ENCODE results near the gene INSYN1. TPM values are rescaled to one million over a fixed set of nuclear protein-coding genes. Genes with fewer than 3 reads are reported as not detected.

The INSYN1 gene
- total RNA-seq, 1 experiment from 2014 or later = not detected

DNA sequence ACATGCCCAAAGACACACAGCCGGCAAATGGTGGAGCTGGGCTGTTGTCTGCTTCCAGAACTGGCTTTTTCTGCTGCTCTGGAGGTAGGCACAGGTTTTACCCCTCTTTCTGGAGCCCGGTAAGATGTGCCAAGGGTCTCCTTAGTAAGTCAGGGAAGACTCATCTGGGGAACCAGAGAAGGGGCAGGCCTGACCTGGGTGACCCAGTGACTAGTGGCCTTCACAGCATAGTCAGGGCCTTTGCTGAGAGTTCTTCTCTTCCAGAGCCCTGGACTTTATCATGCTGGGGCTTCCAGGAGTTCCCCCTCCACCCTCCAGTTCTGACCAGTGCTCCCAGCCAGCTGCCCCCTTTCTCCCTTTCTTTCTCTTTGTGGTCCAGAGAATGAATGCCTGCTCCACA, 65.8 kb downstream of the INSYN1 start:
- no peak for DNase-seq (ENCODE audit: low spot score)

DNA sequence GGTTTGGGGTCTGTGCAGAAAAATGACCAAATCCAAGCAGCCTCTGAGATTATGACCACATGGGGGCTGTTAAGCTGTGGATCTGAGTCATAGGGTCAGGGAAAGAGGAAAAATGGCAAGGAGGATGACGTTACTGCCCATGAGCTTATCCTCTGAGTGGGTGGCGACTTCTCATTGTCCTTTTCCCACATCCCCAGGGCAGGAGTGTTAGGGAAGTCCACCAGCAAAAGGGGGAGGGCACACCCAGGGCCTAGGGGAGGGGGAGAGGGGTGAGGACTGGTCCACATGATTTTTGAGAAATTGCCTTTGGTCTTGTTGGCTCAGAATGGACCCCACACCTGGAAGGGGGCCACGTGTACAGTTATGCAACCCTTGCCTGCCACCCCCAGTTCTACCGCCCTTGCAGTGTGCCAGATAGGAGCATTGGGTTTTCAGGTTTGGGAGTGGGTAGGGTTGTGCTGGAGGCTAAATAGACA, 66.3 kb downstream of the INSYN1 start:
- DNase-seq (ENCODE audit: low spot score) = peak; percentile 7

DNA sequence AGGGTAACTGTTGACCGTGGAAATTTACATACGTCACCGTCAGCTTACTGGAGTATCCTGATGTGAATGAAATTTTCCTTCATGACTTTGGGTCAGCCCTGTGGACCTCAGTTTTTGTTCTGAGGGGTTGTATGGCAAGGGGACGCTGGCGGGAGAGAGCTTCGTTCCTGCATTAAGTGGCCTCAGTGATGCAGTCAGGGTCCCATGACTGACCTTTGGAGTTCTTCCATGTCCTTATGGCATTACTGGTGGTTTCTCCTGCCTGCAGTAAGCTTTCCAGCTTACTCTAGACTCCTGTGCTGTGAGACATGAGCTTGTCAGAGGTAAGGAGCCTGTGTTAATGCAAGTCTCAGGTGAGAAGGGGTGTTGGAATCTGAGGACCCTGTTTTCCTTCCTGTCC, 67.2 kb downstream of the INSYN1 start:
- DNase-seq (ENCODE audit: low spot score) = no peak

Other genes with a start within 250 kb of the INSYN1 start
- gene NPTN, start 120.0 kb downstream of the INSYN1 start, total RNA-seq (2014; rRNA removed; shearing (Covaris generic)) = 108 and 110 TPM in 2 replicates
- 70.6 and 84.1 TPM in 2 replicates for gene CD276, start 69.0 kb downstream of the INSYN1 start, total RNA-seq (2014; rRNA removed; shearing (Covaris generic))
- not detected in 2 replicates for gene TBC1D21, start 120.2 kb upstream of the INSYN1 start, total RNA-seq (2014; rRNA removed; shearing (Covaris generic))
- 20.0 and 26.1 TPM in 2 replicates for gene LOXL1, start 173.1 kb upstream of the INSYN1 start, total RNA-seq (2014; rRNA removed; shearing (Covaris generic))
- gene STOML1, start 238.9 kb upstream of the INSYN1 start, total RNA-seq (2014; rRNA removed; shearing (Covaris generic)) = 13.3 and 23.5 TPM in 2 replicates
- 36.9 and 47.2 TPM in 2 replicates for gene PML, start 241.4 kb upstream of the INSYN1 start, total RNA-seq (2014; rRNA removed; shearing (Covaris generic))

All from HT-29 (cell line).